ENCODE measurements around the gene GRIA3. TPM values are rescaled to one million over a fixed set of nuclear protein-coding genes. Genes with fewer than 3 reads are reported as not detected.

Gene GRIA3
- total RNA-seq, 1 experiment from 2014 or later = not detected

DNA sequence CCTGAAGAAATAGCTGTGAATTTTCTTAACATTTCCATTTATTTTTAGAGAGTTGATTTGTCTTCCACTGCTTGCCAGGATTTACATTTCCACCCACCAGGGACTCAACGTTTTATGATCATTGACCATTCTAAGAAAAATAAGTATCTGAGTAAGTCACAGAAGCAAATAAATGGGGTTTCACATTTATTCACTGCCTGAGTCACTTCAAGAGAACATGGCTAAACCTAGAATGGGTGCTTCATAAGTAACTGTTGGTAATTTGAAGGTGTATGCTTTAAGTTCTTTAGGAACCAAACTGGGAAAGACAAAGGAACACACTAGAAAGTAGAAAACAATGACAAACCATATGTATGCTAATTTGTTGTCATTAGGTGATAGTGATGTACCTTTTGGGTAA lies 43.2 kb upstream of the GRIA3 start:
- POLR2A ChIA-PET (ENCODE audit: low non-redundant PET) = no interaction called here
- Histone ChIP-seq H3K9me3 (ENCODE audit: low read depth, low read length, poor library complexity, severe bottlenecking) (no peaks in the 10 kb centered on the region), H3K27ac (ENCODE audit: low read depth, low read length, poor library complexity, severe bottlenecking) (no peak overlapping the region), H3K4me1 (ENCODE audit: insufficient read depth, low read length, poor library complexity, severe bottlenecking) (no peaks in the 10 kb centered on the region), H3K4me3 (ENCODE audit: low read depth, low read length, poor library complexity, severe bottlenecking) (no peak overlapping the region), H3K27me3 (replicated peaks; ENCODE audit: insufficient read depth, low read depth, low read length, poor library complexity) (no peaks in the 10 kb centered on the region), H3K36me3 (ENCODE audit: insufficient read depth, low read length, poor library complexity, severe bottlenecking) (no peaks in the 10 kb centered on the region)
- no TSS peak for BruUV-seq (replicated peaks)
- no peak for DNase-seq (ENCODE audit: low spot score)
- intact Hi-C loops (cut with micrococcal nuclease; ENCODE audit: unreplicated experiment) = no loop called here
- TF ChIP-seq, protein P1, sequence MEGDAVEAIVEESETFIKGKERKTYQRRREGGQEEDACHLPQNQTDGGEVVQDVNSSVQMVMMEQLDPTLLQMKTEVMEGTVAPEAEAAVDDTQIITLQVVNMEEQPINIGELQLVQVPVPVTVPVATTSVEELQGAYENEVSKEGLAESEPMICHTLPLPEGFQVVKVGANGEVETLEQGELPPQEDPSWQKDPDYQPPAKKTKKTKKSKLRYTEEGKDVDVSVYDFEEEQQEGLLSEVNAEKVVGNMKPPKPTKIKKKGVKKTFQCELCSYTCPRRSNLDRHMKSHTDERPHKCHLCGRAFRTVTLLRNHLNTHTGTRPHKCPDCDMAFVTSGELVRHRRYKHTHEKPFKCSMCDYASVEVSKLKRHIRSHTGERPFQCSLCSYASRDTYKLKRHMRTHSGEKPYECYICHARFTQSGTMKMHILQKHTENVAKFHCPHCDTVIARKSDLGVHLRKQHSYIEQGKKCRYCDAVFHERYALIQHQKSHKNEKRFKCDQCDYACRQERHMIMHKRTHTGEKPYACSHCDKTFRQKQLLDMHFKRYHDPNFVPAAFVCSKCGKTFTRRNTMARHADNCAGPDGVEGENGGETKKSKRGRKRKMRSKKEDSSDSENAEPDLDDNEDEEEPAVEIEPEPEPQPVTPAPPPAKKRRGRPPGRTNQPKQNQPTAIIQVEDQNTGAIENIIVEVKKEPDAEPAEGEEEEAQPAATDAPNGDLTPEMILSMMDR (conservative IDR thresholded peaks at IDR 0.05; ENCODE audit: low read depth, low read length) = no peak
- no peak for TF ChIP-seq EZH2 (IDR thresholded peaks at IDR 0.05; ENCODE audit: borderline replicate concordance, low read depth, low read length, poor library complexity, severe bottlenecking)
- CTCF ChIA-PET = no interaction called here

DNA sequence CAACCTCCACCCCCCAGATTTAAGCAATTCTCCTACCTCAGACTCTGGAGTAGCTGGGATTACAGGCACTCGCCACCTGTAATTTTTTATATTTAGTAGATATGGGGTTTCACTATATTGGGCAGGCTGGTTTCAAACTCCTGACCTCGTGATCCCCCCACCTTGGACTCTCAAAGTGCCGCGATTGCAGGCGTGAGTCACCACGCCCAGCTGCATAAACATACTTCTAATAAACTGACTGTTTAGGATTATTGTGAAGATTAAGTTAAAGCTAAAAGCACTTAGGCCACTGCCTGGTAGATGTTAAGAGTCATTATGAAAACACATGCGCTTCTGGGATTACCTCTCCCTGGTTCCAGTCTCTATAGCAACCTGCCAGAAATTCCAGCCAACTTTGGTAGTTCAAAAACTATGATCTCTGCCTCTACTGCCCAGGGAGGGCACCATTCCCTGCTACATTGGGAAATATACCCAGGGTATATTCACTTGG lies 30.2 kb upstream of the GRIA3 start:
- no peak overlapping the region for H3K4me3 ChIP-seq (ENCODE audit: low read depth, low read length, poor library complexity, severe bottlenecking)
- no peaks in the 10 kb centered on the region for H3K9me3 ChIP-seq (ENCODE audit: low read depth, low read length, poor library complexity, severe bottlenecking)
- TF ChIP-seq EZH2 (IDR thresholded peaks at IDR 0.05; ENCODE audit: borderline replicate concordance, low read depth, low read length, poor library complexity, severe bottlenecking) = no peak
- TF ChIP-seq, protein P1 (conservative IDR thresholded peaks at IDR 0.05; ENCODE audit: low read depth, low read length) = no peak
- H3K27ac ChIP-seq (ENCODE audit: low read depth, low read length, poor library complexity, severe bottlenecking) = no peak overlapping the region
- H3K27me3 ChIP-seq (replicated peaks; ENCODE audit: insufficient read depth, low read depth, low read length, poor library complexity) = no peaks in the 10 kb centered on the region
- DNase-seq (ENCODE audit: low spot score) = no peak
- CTCF ChIA-PET = no interaction called here
- POLR2A ChIA-PET (ENCODE audit: low non-redundant PET) = no interaction called here
- intact Hi-C loops (cut with micrococcal nuclease; ENCODE audit: unreplicated experiment) = no loop called here
- no peaks in the 10 kb centered on the region for H3K36me3 ChIP-seq (ENCODE audit: insufficient read depth, low read length, poor library complexity, severe bottlenecking)
- BruUV-seq (replicated peaks) = no TSS peak
- H3K4me1 ChIP-seq (ENCODE audit: insufficient read depth, low read length, poor library complexity, severe bottlenecking) = no peaks in the 10 kb centered on the region

DNA sequence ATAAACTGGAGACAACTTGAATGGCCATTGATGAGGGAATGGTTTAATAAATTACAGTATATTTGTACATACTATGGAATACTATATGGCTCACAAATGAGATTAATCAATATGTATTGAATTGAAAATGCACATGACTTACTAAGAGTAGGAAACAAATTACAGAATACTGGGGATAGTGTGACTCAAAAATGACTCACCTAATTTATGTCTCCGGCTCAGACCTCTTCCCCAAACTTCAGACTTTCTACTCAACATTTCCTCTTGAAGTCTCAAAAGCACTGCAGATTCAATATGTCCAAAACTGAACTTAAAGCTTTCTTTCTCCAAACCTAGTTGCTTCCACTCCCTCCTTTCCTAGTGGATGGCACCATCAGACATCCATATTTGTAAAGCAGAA lies 28.8 kb upstream of the GRIA3 start:
- H3K9me3 ChIP-seq (ENCODE audit: low read depth, low read length, poor library complexity, severe bottlenecking) = no peaks in the 10 kb centered on the region
- H3K27me3 ChIP-seq (replicated peaks; ENCODE audit: insufficient read depth, low read depth, low read length, poor library complexity) = no peaks in the 10 kb centered on the region
- DNase-seq (ENCODE audit: low spot score) = no peak
- intact Hi-C loops (cut with micrococcal nuclease; ENCODE audit: unreplicated experiment) = no loop called here
- H3K27ac ChIP-seq (ENCODE audit: low read depth, low read length, poor library complexity, severe bottlenecking) = no peak overlapping the region
- ChIA-PET POLR2A (ENCODE audit: low non-redundant PET) (no interaction called here), CTCF (no interaction called here)
- H3K4me1 ChIP-seq (ENCODE audit: insufficient read depth, low read length, poor library complexity, severe bottlenecking) = no peaks in the 10 kb centered on the region
- BruUV-seq (replicated peaks) = no TSS peak
- no peaks in the 10 kb centered on the region for H3K36me3 ChIP-seq (ENCODE audit: insufficient read depth, low read length, poor library complexity, severe bottlenecking)
- TF ChIP-seq EZH2 (IDR thresholded peaks at IDR 0.05; ENCODE audit: borderline replicate concordance, low read depth, low read length, poor library complexity, severe bottlenecking) = no peak
- TF ChIP-seq, protein P1 (conservative IDR thresholded peaks at IDR 0.05; ENCODE audit: low read depth, low read length) = no peak
- H3K4me3 ChIP-seq (ENCODE audit: low read depth, low read length, poor library complexity, severe bottlenecking) = no peak overlapping the region
